GM18870 (cell line): Measurements from ENCODE around the gene TEAD2.
"Not testable (repeated sequence)": the region's sequence is repeated elsewhere in the genome, so short reads cannot be mapped to it uniquely, and the experiment has no call there.

Source experiments
- ATAC-seq: cut with Tn5 transposase; IDR thresholded peaks from one replicate; pipeline ENCODE4 v1.9.1; 2021; ENCODE audit warnings: moderate library complexity; ENCODE audit not compliant: unreplicated experiment

TEAD2 gene

GRCh38 chr19:49387936-49388372, 25.7 kb upstream of the TEAD2 start, which contains the start of gene KASH5:
KASH5 (plus strand) TSS chr19:49388249; CDS start chr19:49390884, 2,635 bp downstream.
- no peak for ATAC-seq

DNA sequence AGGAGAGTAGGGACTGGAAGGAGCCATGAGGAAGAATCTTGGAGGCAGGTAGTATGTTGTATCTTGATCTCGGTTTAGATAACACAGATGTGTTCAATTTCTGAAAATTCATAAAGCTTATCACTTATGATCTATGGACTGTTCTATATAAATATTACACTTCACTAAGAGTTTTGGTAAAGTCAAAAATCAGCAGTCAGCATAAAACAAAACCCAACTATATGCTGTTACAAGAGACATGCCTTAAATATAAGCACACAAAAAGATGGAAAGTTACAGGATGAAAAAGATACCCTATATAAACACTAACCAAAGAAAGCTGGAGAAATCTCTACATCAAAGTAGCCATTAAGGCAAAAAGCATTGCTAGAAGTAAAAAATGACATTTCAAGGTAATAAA, 21.4 kb upstream of the TEAD2 start:
- no peak for ATAC-seq

DNA sequence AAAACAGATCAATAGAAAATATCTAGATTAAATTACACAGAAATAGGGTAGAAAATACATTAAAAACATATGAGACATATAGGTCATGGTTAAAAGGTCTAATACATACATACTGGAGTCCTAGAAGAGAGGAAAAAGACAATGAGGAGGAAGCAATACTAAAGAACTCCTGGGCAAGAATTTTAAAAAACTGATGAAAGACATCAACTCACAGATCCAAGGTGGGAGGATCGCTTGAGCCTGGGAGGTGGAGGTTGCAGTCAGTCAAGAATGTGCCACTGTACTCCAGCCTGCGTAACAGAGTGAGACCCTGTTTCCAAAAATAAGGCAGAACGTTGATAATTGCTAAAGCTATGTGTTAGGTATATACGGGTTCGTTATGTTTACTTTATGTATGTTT, 20.4 kb upstream of the TEAD2 start:
- ATAC-seq = no peak

DNA sequence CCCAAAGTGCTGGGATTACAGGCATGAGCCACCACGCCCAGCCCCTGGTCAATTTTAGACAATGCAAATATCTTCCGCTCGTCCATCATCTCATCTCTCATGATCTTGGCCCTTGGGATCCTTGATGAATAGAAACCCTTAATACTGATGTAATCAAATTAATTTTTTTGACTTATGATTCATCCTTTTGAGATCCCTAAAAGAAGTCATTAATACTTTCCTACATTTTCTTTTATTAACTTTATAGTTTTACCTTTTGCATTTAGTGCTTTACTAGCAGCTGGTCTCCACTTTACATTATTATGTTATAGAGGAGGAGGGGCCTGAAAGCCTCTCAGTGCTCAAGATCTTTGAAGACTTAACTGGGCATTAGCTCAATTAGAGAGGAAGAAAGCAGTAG, 18.2 kb upstream of the TEAD2 start:
- no peak for ATAC-seq

- ATAC-seq = no peak
Measured at GRCh38 chr19:49378512-49378911, 16.3 kb upstream of the TEAD2 start.

DNA sequence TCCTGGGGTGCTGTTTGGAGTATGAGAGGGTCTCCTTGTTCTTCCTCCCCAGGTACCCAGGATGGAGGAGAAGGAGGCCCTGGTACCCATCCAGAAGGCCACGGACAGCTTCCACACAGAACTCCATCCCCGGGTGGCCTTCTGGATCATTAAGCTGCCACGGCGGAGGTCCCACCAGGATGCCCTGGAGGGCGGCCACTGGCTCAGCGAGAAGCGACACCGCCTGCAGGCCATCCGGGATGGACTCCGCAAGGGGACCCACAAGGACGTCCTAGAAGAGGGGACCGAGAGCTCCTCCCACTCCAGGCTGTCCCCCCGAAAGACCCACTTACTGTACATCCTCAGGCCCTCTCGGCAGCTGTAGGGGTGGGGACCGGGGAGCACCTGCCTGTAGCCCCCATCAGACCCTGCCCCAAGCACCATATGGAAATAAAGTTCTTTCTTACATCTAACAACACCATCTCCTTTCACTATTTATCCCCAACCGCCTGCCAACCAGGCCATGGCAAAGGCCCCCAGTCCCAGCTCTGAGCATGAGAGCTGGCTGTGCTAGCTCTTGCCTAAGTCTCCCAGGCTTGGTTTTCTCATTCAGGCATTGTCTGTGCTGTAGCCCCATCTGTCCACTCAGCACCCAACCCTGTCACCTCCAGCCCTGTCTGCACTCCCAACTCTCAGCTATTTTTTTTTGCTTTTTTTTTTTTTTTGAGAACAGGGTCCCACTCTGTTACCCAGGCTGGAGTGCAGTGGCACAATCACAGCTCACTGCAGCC, 12.6 kb upstream of the TEAD2 start:
- ATAC-seq = no peak

DNA sequence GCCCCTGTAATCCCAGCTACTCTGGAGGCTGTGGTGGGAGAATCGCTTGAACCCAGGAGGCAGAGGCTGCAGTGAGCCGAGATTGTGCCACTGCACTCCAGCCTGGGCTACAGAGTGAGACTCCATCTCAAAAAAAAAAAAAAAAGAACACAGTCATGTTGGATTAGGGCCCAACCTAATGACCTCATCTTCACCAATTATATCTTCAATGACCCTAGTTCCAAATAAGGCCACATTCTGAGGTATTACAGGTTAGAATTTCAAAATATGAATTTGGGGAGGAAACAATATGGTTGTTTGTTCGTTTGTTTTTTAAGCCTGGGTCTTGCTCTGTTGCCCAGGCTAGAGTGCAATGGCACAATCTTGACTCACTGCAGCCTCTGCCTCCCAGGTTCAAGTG, 11.0 kb upstream of the TEAD2 start:
- ATAC-seq = not testable (repeated sequence)

DNA sequence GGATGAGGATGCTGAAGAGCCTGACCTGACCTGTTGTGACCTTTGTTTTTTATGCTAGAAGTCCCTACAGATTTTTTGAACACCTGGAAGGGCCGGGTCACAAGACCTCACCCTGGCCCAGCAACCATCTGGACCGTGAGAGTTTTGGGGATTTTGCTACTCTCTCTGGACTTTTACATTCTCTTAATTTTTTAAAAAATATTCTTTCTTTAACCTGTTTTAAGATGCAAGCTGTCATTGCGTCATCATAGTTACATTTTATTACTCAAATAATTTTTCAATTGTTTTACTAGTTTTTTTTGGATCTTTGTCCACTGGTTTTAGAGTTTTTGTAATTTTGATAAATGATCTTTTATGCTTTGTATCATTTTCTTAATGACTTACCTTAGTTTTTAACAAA, 9.0 kb upstream of the TEAD2 start:
- ATAC-seq = no peak

GRCh38 chr19:49368711-49369358, 6.6 kb upstream of the TEAD2 start:
- no peak for ATAC-seq

- no peak for ATAC-seq
Measured at GRCh38 chr19:49366110-49366509, 3.9 kb upstream of the TEAD2 start.

- no peak for ATAC-seq
Measured at GRCh38 chr19:49364083-49364737, 2.0 kb upstream of the TEAD2 start.

DNA sequence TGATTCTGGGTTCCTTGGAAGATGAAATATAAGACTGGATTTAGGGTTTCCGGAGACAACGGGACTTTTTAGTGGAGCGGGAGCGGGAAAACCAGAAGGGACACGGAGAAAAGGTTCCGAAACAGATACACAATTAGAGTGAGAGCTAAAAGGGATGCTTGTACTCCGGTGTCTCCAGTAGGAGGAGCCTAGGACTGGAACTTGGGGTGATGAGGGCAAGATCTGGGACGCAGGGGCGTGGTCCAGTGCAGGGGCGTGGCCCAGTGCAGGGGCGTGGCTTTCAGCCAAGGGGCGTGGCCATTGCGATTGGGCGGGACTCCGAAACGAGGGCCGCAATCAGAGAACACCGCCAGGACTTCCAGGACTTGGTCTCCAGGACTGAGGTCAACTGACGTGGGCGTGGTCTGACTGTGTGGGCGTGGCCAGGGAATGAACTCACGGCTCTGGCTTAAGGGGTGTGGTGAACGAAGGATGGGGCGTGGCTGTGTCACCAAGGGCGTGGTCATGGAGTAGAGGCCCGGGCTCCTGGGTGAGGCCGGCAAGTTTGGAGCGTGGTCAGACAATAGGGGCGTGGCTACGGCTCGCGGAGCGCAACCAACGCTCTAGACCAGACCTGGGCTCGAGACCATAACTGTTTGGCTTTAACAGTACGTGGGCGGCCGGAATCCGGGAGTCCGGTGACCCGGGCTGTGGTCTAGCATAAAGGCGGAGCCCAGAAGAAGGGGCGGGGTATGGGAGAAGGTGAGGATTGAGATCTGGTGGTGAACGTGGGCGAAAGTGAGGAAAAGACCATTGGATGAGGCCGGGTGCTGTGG, 1.3 kb upstream of the TEAD2 start, which contains the start of gene DKKL1:
Gene DKKL1, plus strand, starts transcription at position 610 of the 815 bp plus-strand sequence. Its CDS starts 122 bp downstream, at position 732.
- no peak for ATAC-seq

DNA sequence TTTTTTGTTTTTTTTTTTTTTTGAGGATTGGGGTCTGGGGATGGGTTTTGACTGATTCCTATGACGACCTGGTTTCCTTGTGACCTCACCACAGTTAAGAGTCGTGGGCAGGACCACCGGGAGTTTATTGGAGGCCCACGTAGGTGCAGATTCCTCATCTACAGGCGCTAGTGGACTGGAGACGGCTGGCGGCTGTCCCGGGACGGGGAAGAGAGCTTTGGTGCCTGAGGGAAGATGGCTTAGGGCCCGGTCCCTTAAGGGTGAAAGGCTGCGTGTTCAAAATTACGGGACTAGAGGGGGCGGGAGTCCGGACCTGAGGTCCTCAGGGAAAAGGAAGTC, 682 bp upstream of the TEAD2 start:
- no peak for ATAC-seq

DNA sequence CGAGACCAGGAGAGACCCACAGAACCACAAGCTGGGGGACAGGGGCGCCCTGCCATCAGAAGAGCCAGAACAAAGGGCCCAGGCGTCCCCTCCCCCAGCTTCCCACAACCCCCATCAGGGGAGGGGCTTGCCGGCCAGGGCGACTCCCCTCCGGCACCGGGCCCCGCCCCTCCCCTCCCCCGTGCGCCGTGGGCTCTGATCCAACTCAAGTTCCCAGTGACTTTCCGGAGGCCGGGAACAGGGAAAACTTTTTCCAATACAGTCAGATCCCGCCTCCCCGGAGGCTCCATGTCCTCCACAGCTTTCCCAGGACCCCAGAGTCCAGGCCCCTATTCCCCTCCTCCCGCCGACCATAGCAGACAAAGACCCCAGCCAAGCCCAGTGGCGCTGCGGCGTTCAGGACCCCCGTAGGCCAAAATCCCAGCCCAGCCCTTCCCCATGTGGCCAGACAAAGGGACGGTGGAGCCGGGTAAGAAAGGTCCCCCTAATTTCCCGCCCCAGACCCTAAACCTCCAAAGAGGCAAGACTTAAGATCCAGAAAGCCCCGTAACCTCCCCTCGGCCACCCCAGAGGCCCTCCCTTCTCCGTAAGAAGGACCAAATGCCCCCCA, 673 bp downstream of the TEAD2 start:
- ATAC-seq = no peak

DNA sequence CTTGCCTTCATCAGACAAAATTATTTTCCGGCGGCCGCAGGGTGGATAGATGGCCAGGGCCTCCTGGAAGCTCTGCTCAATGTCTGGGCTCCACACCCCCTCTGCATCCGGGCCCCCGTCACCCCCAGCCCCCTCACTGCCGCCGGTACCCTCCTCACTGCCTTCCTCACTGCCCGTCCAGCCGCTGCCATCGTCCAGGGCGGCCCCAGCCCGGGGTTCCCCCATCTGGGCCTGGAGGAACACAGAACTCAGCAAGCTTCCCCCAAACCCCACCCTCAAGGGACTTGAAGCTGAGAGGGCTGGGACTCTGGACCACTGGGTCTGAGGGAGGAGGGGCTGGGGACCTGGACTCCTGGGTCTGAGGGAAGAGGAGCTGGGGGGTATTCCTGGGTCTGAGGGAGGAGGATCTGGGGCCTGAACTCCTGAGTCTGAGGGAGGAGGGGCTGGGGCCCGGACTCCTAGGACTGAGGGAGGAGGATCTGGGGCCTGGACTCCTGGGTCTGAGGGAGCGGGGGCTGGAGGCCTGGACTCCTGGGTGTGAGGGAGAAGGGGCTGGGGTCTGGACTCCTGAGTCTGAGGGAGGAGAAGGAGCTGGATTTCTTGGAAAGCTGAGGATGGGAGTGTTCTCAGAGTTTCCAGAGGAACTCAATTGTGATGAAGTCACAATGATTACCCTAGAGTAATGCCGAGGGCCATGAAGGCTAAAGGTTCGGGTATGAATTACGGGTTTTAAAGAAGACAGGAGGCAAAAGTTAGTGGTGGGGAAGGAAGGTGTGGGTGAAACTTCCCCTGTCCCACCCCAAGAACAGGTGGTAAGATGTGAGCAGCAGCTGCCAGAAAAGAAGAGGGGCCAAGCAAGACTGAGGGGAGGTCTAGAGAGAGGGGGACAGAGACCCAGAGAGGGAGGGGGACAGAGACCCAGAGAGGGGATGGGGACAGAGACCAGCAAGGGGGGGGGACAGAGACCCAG, 2.1 kb downstream of the TEAD2 start:
- no peak for ATAC-seq

DNA sequence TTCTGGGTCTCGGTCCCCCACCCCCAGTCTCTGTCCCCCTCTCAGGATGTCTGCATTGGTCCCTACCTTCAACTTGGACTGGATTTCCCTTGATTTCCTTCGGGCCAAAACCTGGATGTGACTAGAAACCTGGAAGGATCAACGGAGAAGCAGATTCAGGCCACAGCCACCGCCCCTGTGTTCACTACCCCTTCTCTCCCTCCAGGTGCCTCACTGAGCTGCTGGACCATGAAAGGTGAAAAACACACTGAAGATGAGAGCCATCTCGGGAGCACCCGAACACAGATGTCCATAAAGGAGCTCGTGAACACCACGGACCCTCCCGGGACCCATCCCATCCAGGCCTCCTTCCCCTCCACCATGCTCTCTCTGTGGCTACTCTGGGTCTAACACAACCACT, 5.0 kb downstream of the TEAD2 start:
- ATAC-seq = no peak

- no peak for ATAC-seq
Measured at GRCh38 chr19:49356382-49356781, 5.8 kb downstream of the TEAD2 start.

- ATAC-seq = no peak
Measured at GRCh38 chr19:49355909-49356353, 6.3 kb downstream of the TEAD2 start.

GRCh38 chr19:49349567-49349966, 12.6 kb downstream of the TEAD2 start:
- no peak for ATAC-seq
